Karpas-422 (cell line): ENCODE measurements around the gene GNAI3. TPM values are rescaled to one million over a fixed set of nuclear protein-coding genes. Genes with fewer than 3 reads are reported as not detected.

Experiments
- DNase-seq: peaks from one replicate; pipeline ENCODE4 v3.0.0-alpha.2; 2015
- H2AFZ ChIP-seq: fragments of 200-600 bp; sonication (generic); 2 replicates; pipeline ENCODE4 v1.6.1; 2014; ENCODE audit warnings: antibody characterized with exemption, low read length, mixed read lengths
- H3K27ac ChIP-seq: fragments of 200-600 bp; sonication (generic); 2 replicates; pipeline ENCODE4 v1.5.1; 2014; ENCODE audit warnings: mild to moderate bottlenecking, low read length, moderate library complexity
- H3K27me3 ChIP-seq: fragments of 200-600 bp; sonication (generic); 2 replicates; pipeline ENCODE4 v1.6.1; 2014; ENCODE audit warnings: low read length, mixed read lengths
- H3K36me3 ChIP-seq: fragments of 200-600 bp; sonication (generic); 2 replicates; pipeline ENCODE4 v1.6.1; 2014; ENCODE audit warnings: low read length, mixed read lengths; ENCODE audit not compliant: insufficient read depth
- H3K4me1 ChIP-seq: fragments of 200-600 bp; sonication (generic); 2 replicates; pipeline ENCODE4 v1.6.1; 2014; ENCODE audit warnings: mild to moderate bottlenecking, low read length, mixed read lengths
- H3K4me2 ChIP-seq: fragments of 200-600 bp; sonication (generic); 2 replicates; pipeline ENCODE4 v1.6.1; 2014; ENCODE audit warnings: low read length, low read depth, mild to moderate bottlenecking; ENCODE audit not compliant: poor library complexity, severe bottlenecking
- H3K4me3 ChIP-seq: fragments of 200-600 bp; sonication (generic); 2 replicates; pipeline ENCODE4 v1.5.1; 2014; ENCODE audit warnings: mild to moderate bottlenecking, antibody characterized with exemption, low read length, mixed read lengths
- H3K79me2 ChIP-seq: fragments of 200-600 bp; sonication (generic); 2 replicates; pipeline ENCODE4 v1.6.1; 2014; ENCODE audit warnings: mild to moderate bottlenecking, low read length, mixed read lengths
- H3K9ac ChIP-seq: fragments of 200-600 bp; sonication (generic); 2 replicates; pipeline ENCODE4 v1.6.0; 2014; ENCODE audit warnings: low read length
- H3K9me2 ChIP-seq: fragments of 200-600 bp; sonication (generic), shearing (Covaris generic); replicated peaks from 2 replicates; pipeline ENCODE4 v1.6.0; 2014; ENCODE audit warnings: mild to moderate bottlenecking, low read length, moderate library complexity; ENCODE audit not compliant: insufficient read depth
- H3K9me3 ChIP-seq: fragments of 300-700, 200-600 bp; sonication (generic); 2 replicates; pipeline ENCODE4 v1.6.1; 2014; ENCODE audit warnings: low read length, mixed read lengths
- H4K20me1 ChIP-seq: fragments of 200-600 bp; sonication (generic); 2 replicates; pipeline ENCODE4 v1.6.1; 2014; ENCODE audit warnings: mild to moderate bottlenecking, antibody characterized with exemption, low read length, low read depth; ENCODE audit not compliant: insufficient read depth
- total RNA-seq: library from RNA; depleted of rRNA; stranded (reverse); fragments of >200 nt; shearing (Covaris generic); gene quantifications from 2 replicates; pipeline ENCODE4 v1.2.3, GENCODE V29; 2014; ENCODE audit warnings: low replicate concordance

Gene GNAI3
- total RNA-seq, 1 experiment from 2014 or later: 12.6 TPM

GRCh38 chr1:109632671-109633346, 84.4 kb downstream of the GNAI3 start:
- no peak overlapping the region for H3K4me2 ChIP-seq
- H3K27ac ChIP-seq: no peak overlapping the region
- no peaks in the 10 kb centered on the region for H3K9me2 ChIP-seq
- H3K36me3 ChIP-seq: peaks cover 19% of the 10 kb centered on the region
- no peaks in the 10 kb centered on the region; the same call in 1 of the 2 replicates for H3K4me1 ChIP-seq
- no peaks in the 10 kb centered on the region for H3K79me2 ChIP-seq
- no peak for DNase-seq
- H3K27me3 ChIP-seq: no peaks in the 10 kb centered on the region
- H3K9ac ChIP-seq: no peak overlapping the region
- no peak overlapping the region for H2AFZ ChIP-seq
- peaks cover 19% of the 10 kb centered on the region; the same call in 1 of the 2 replicates for H4K20me1 ChIP-seq
- no peak overlapping the region for H3K4me3 ChIP-seq
- H3K9me3 ChIP-seq: no peaks in the 10 kb centered on the region

- Histone ChIP-seq H2AFZ (no peak overlapping the region), H3K4me1 (no peaks in the 10 kb centered on the region; the same call in 1 of the 2 replicates), H3K4me3 (no peak overlapping the region), H3K9me3 (no peaks in the 10 kb centered on the region), H3K4me2 (no peak overlapping the region), H4K20me1 (peaks cover 19% of the 10 kb centered on the region; the same call in 1 of the 2 replicates), H3K36me3 (peaks cover 13% of the 10 kb centered on the region), H3K79me2 (no peaks in the 10 kb centered on the region), H3K27me3 (no peaks in the 10 kb centered on the region), H3K27ac (no peak overlapping the region), H3K9me2 (no peaks in the 10 kb centered on the region), H3K9ac (no peak overlapping the region)
- no peak for DNase-seq
Observed at GRCh38 chr1:109634292-109634691, 85.9 kb downstream of the GNAI3 start.

GRCh38 chr1:109634771-109635750, 86.6 kb downstream of the GNAI3 start:
- Histone ChIP-seq H3K4me2 (no peak overlapping the region), H3K27ac (no peak overlapping the region)

GRCh38 chr1:109635862-109636200, 87.4 kb downstream of the GNAI3 start:
- no peaks in the 10 kb centered on the region for H3K27me3 ChIP-seq
- no peak overlapping the region for H3K4me2 ChIP-seq
- H3K9me3 ChIP-seq: no peaks in the 10 kb centered on the region
- no peak overlapping the region for H2AFZ ChIP-seq
- H3K9me2 ChIP-seq: no peaks in the 10 kb centered on the region
- peaks cover 6% of the 10 kb centered on the region for H3K36me3 ChIP-seq
- DNase-seq: no peak
- no peak overlapping the region for H3K4me3 ChIP-seq
- H3K9ac ChIP-seq: no peak overlapping the region
- H4K20me1 ChIP-seq: 0 out of 2 replicates have a peak, but pooled peaks cover 9% of the 10 kb centered on the region
- H3K4me1 ChIP-seq: no peaks in the 10 kb centered on the region; the same call in 1 of the 2 replicates
- no peak overlapping the region for H3K27ac ChIP-seq
- no peaks in the 10 kb centered on the region for H3K79me2 ChIP-seq

More at GRCh38 chr1:109634771-109635750, 86.6 kb downstream of the GNAI3 start:
- Histone ChIP-seq H3K9ac (no peak overlapping the region), H3K4me3 (no peak overlapping the region), H3K9me3 (no peaks in the 10 kb centered on the region), H2AFZ (no peak overlapping the region), H3K27me3 (no peaks in the 10 kb centered on the region), H3K36me3 (peaks cover 10% of the 10 kb centered on the region), H3K9me2 (no peaks in the 10 kb centered on the region), H3K79me2 (no peaks in the 10 kb centered on the region), H4K20me1 (peaks cover 13% of the 10 kb centered on the region; the same call in 1 of the 2 replicates), H3K4me1 (no peaks in the 10 kb centered on the region; the same call in 1 of the 2 replicates)
- no peak for DNase-seq

GRCh38 chr1:109636201-109636952, 88.0 kb downstream of the GNAI3 start:
- H3K79me2 ChIP-seq: no peaks in the 10 kb centered on the region
- no peak overlapping the region for H2AFZ ChIP-seq
- 0 out of 2 replicates have a peak, but pooled peaks cover under 1% of the 10 kb centered on the region for H3K36me3 ChIP-seq
- H3K9me3 ChIP-seq: no peaks in the 10 kb centered on the region
- no peaks in the 10 kb centered on the region; the same call in 1 of the 2 replicates for H3K4me1 ChIP-seq
- 0 out of 2 replicates have a peak, but pooled peaks cover 6% of the 10 kb centered on the region for H4K20me1 ChIP-seq
- DNase-seq: no peak
- H3K9me2 ChIP-seq: no peaks in the 10 kb centered on the region
- no peaks in the 10 kb centered on the region for H3K27me3 ChIP-seq
- H3K4me3 ChIP-seq: no peak overlapping the region
- no peak overlapping the region for H3K27ac ChIP-seq
- H3K4me2 ChIP-seq: no peak overlapping the region
- no peak overlapping the region for H3K9ac ChIP-seq

- Histone ChIP-seq H3K9me2 (no peaks in the 10 kb centered on the region), H2AFZ (no peak overlapping the region), H3K27ac (no peak overlapping the region), H3K36me3 (no peaks in the 10 kb centered on the region), H3K9ac (no peak overlapping the region), H3K4me3 (no peak overlapping the region), H3K4me2 (no peak overlapping the region), H3K9me3 (no peaks in the 10 kb centered on the region), H3K27me3 (no peaks in the 10 kb centered on the region), H3K79me2 (no peaks in the 10 kb centered on the region), H4K20me1 (0 out of 2 replicates have a peak, but pooled peaks cover 6% of the 10 kb centered on the region), H3K4me1 (no peaks in the 10 kb centered on the region; the same call in 1 of the 2 replicates)
- no peak for DNase-seq
Observed at GRCh38 chr1:109637446-109637845, 89.0 kb downstream of the GNAI3 start.

- peaks cover 4% of the 10 kb centered on the region for H3K4me1 ChIP-seq
- no peaks in the 10 kb centered on the region for H3K9me2 ChIP-seq
- H3K79me2 ChIP-seq: no peaks in the 10 kb centered on the region
- no peak overlapping the region for H3K4me2 ChIP-seq
- H3K27ac ChIP-seq: no peak overlapping the region
- no peak overlapping the region for H2AFZ ChIP-seq
- DNase-seq: no peak
- no peaks in the 10 kb centered on the region for H3K27me3 ChIP-seq
- H4K20me1 ChIP-seq: no peaks in the 10 kb centered on the region
- no peaks in the 10 kb centered on the region for H3K9me3 ChIP-seq
- H3K36me3 ChIP-seq: no peaks in the 10 kb centered on the region
- no peak overlapping the region for H3K4me3 ChIP-seq
- H3K9ac ChIP-seq: no peak overlapping the region
Observed at GRCh38 chr1:109639063-109639840, 90.8 kb downstream of the GNAI3 start.
